Measurements from ENCODE around the gene DUS2. TPM values are rescaled to one million over a fixed set of nuclear protein-coding genes. Genes with fewer than 3 reads are reported as not detected.

Gene DUS2
- total and polyA plus RNA-seq, 9 of the 15 experiments (the other 6 are each of a cell fraction or from before 2014, with no cell fraction given): 5.8 to 22.5 (median 20.6) TPM

DNA sequence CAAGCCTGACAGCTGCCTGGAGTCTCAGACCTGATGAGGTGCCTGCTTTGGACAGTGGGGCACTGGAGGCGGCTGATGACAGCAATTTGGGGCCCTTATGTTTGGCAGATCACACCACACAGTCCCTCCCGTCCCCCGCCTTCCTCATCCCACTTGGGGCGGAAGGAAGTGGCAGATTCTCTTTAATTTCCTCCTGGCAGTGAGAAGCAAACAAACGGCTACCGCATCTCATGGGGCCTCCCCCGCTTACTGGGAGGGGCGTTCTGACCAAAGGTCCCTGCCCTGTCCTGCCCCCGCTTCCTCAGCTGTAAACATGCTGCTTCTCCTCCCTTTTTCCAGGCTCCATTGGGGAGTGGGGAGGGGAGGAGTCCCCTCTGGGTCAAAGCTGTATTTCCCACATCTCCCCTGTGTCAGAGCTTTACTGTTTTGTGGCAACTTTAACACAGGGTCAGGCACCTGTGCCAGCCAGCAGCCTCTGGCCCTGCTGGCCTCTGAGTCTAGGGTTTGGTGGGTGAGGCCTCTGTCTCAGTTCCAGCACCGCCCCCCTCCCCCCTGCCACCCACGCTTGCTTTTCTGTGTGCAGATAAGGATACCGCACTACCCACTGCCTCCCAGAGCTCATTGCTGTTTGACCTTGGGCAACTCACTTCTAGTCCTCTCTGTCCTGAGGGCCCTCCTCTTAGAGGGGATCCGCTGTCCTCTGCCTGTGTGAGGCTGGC is 56.7 kb downstream of the DUS2 start (continued):
- TF ChIP-seq, protein P1, sequence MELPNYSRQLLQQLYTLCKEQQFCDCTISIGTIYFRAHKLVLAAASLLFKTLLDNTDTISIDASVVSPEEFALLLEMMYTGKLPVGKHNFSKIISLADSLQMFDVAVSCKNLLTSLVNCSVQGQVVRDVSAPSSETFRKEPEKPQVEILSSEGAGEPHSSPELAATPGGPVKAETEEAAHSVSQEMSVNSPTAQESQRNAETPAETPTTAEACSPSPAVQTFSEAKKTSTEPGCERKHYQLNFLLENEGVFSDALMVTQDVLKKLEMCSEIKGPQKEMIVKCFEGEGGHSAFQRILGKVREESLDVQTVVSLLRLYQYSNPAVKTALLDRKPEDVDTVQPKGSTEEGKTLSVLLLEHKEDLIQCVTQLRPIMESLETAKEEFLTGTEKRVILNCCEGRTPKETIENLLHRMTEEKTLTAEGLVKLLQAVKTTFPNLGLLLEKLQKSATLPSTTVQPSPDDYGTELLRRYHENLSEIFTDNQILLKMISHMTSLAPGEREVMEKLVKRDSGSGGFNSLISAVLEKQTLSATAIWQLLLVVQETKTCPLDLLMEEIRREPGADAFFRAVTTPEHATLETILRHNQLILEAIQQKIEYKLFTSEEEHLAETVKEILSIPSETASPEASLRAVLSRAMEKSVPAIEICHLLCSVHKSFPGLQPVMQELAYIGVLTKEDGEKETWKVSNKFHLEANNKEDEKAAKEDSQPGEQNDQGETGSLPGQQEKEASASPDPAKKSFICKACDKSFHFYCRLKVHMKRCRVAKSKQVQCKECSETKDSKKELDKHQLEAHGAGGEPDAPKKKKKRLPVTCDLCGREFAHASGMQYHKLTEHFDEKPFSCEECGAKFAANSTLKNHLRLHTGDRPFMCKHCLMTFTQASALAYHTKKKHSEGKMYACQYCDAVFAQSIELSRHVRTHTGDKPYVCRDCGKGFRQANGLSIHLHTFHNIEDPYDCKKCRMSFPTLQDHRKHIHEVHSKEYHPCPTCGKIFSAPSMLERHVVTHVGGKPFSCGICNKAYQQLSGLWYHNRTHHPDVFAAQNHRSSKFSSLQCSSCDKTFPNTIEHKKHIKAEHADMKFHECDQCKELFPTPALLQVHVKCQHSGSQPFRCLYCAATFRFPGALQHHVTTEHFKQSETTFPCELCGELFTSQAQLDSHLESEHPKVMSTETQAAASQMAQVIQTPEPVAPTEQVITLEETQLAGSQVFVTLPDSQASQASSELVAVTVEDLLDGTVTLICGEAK (IDR thresholded peaks at IDR 0.05): peak; percentile 73
- TF ChIP-seq, protein P1 (CRISPR knock-in tag; IDR thresholded peaks at IDR 0.05): no peak
- TF ChIP-seq NBN (IDR thresholded peaks at IDR 0.05; ENCODE audit: low read depth): peak; percentile 86; the same call in 1 of the 2 replicates
- TF ChIP-seq TOE1 (IDR thresholded peaks at IDR 0.05; ENCODE audit: borderline replicate concordance): no peak; the same call in 1 of the 2 replicates
- TF ChIP-seq TOE1 (CRISPR knock-in tag; IDR thresholded peaks at IDR 0.05; ENCODE audit: borderline replicate concordance, low read depth): no peak
- peak; percentile 73; a peak in 3 of 4 replicates for TF ChIP-seq KDM1A (IDR thresholded peaks at IDR 0.05)
- no peak; the same call in 1 of the 2 replicates for TF ChIP-seq CBX1 (IDR thresholded peaks at IDR 0.05; ENCODE audit: low read depth)
- no peak for TF ChIP-seq CEBPG (CRISPR knock-in tag; IDR thresholded peaks at IDR 0.05)
- TF ChIP-seq CEBPG (tag; conservative IDR thresholded peaks at IDR 0.05 in 1 of 2, IDR thresholded peaks at IDR 0.05 in 1 of 2): 0 out of 4 replicates have a peak, but pooled peaks of 1 of the 2 experiments have one; percentile 20
- TF ChIP-seq, protein P2, sequence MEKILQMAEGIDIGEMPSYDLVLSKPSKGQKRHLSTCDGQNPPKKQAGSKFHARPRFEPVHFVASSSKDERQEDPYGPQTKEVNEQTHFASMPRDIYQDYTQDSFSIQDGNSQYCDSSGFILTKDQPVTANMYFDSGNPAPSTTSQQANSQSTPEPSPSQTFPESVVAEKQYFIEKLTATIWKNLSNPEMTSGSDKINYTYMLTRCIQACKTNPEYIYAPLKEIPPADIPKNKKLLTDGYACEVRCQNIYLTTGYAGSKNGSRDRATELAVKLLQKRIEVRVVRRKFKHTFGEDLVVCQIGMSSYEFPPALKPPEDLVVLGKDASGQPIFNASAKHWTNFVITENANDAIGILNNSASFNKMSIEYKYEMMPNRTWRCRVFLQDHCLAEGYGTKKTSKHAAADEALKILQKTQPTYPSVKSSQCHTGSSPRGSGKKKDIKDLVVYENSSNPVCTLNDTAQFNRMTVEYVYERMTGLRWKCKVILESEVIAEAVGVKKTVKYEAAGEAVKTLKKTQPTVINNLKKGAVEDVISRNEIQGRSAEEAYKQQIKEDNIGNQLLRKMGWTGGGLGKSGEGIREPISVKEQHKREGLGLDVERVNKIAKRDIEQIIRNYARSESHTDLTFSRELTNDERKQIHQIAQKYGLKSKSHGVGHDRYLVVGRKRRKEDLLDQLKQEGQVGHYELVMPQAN (IDR thresholded peaks at IDR 0.05; ENCODE audit: borderline replicate concordance): no peak; the same call in 1 of the 2 replicates
- TF ChIP-seq KDM2B (CRISPR knock-in tag; IDR thresholded peaks at IDR 0.05): no peak
- TF ChIP-seq BDP1 (IDR thresholded peaks at IDR 0.05; ENCODE audit: insufficient read depth, insufficient read length): no peak
- peak; percentile 34; the same call in 1 of the 2 replicates for TF ChIP-seq ELF4 (CRISPR knock-in tag; IDR thresholded peaks at IDR 0.05)
- TF ChIP-seq TEAD4 (IDR thresholded peaks at IDR 0.05; ENCODE audit: low read length): peak; percentile 53; the same call in 1 of the 2 replicates
- no peak for TF ChIP-seq TEAD4 (CRISPR knock-in tag; IDR thresholded peaks at IDR 0.05; ENCODE audit: borderline replicate concordance)
- peak; percentile 68 to 92; a peak in 3 of 4 replicates for TF ChIP-seq FOXA3 (CRISPR knock-in tag; conservative IDR thresholded peaks at IDR 0.05 in 1 of 2, IDR thresholded peaks at IDR 0.05 in 1 of 2)
- no peak for TF ChIP-seq THRAP3 (IDR thresholded peaks at IDR 0.05; ENCODE audit: borderline replicate concordance)
